Hematopoietic multipotent progenitor cell treated with erythropoietin and hydrocortisone succinate and interleukin-3 and kit ligand, for 17 days (in vitro differentiated cells): ENCODE measurements around the gene ARHGEF4.

Experiments
- DNase-seq: peaks from one replicate; pipeline ENCODE4 v3.0.0-alpha.2; 2015; ENCODE audit warnings: low spot score

The ARHGEF4 gene

GRCh38 chr2:130835766-130836015 lies 1.0 kb upstream of the ARHGEF4 start:
- no peak for DNase-seq

- no peak for DNase-seq
Measured at GRCh38 chr2:130837175-130837810, 579 bp downstream of the ARHGEF4 start.

GRCh38 chr2:130837811-130838565 lies 1.3 kb downstream of the ARHGEF4 start:
- no peak for DNase-seq

DNA sequence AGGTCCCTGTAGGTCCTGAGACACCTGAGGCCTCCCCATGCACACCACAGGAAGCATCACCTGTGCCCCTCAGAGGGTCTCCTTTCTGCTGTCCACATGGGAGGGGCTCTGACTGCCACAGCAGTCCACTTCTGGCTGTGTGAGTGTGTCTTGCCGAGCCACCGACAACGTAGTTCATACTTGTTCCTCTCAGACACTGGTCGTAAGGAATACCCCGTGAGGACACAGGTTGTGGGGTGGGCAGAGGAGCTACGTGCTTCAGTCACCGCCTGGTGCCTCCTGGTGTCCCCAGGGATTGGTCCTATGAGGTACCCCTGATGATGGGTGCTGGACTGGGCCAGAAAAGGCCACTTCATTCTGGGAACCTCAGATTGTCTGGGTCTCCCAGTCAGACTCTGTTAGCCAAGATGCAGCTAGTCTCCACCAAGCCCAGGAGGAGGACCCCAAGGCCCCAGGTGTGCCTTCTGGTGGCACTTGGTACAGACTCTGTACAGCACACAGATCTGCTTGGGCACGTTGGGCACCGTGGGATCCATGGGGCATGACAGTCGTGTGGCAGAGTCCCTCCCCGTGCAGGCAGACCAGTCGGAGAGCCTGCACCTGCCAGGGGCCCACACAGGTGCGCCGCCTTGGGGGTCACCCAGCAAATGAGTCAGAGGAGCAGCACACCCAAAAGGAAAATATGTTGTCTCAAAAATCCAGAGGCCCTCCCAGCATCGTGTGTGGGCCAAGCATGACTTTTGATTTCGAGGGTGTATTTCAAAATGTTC lies 2.5 kb downstream of the ARHGEF4 start:
- DNase-seq = no peak

GRCh38 chr2:130840506-130840905 lies 3.8 kb downstream of the ARHGEF4 start:
- no peak for DNase-seq

DNA sequence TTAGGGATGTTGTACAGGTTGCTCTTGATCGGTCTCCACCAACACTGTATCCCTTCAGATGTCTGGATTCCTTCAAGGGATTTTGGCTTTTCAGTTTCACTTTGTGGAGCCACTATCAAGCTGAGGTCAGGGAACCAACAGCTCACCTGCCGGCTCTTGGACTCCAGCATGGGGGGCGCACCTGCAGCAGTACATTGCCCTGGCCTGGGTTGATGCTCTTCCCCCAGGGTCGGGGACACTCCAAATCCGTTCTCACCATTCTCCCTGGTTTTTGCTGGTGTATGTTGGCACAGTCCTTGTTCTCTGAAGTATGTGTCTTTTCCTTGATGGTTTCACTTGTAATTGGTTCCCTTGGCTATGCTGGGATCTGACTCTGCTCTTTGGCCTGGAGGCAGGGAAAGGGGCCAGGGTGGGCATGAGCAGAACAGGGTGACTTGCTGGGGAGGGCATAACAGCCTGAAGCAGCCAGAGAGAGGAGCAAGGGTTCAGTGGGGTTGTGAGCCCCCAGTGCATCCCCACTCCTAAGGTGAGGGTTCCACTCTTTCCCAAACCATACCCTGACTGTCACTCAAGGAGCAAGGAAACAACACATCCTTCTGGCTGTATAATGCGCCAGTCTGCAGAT lies 5.1 kb downstream of the ARHGEF4 start:
- DNase-seq = no peak

DNA sequence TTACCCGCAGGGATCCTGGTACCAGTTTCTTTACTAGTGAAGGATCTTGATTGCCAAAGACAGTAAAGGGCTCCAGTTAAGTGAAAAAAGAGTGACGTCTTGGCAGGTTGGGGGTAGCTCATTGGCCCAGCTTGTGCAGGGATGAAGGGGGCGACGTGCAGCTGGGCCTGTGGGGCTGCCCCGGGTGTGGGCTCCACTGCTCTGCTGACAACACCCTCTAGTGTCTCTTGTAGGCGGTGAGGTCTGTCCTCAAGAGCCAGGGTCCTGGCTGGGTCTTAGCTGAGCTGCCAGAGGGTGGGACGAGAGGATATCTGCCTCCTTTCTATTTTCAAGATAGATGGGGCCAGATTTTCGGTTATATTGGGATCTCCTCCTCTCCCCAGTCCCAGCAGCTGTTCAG lies 6.1 kb downstream of the ARHGEF4 start:
- no peak for DNase-seq

GRCh38 chr2:130843321-130843985 lies 6.7 kb downstream of the ARHGEF4 start:
- no peak for DNase-seq

GRCh38 chr2:130844161-130844560 lies 7.4 kb downstream of the ARHGEF4 start:
- DNase-seq = no peak

GRCh38 chr2:130845505-130846085 lies 8.9 kb downstream of the ARHGEF4 start:
- DNase-seq = no peak

GRCh38 chr2:130846233-130846632 lies 9.5 kb downstream of the ARHGEF4 start:
- DNase-seq = no peak

GRCh38 chr2:130846686-130847375 lies 10.1 kb downstream of the ARHGEF4 start:
- no peak for DNase-seq

GRCh38 chr2:130847776-130848525 lies 11.2 kb downstream of the ARHGEF4 start:
- no peak for DNase-seq

- no peak for DNase-seq
Measured at GRCh38 chr2:130848526-130849210, 12.0 kb downstream of the ARHGEF4 start.

DNA sequence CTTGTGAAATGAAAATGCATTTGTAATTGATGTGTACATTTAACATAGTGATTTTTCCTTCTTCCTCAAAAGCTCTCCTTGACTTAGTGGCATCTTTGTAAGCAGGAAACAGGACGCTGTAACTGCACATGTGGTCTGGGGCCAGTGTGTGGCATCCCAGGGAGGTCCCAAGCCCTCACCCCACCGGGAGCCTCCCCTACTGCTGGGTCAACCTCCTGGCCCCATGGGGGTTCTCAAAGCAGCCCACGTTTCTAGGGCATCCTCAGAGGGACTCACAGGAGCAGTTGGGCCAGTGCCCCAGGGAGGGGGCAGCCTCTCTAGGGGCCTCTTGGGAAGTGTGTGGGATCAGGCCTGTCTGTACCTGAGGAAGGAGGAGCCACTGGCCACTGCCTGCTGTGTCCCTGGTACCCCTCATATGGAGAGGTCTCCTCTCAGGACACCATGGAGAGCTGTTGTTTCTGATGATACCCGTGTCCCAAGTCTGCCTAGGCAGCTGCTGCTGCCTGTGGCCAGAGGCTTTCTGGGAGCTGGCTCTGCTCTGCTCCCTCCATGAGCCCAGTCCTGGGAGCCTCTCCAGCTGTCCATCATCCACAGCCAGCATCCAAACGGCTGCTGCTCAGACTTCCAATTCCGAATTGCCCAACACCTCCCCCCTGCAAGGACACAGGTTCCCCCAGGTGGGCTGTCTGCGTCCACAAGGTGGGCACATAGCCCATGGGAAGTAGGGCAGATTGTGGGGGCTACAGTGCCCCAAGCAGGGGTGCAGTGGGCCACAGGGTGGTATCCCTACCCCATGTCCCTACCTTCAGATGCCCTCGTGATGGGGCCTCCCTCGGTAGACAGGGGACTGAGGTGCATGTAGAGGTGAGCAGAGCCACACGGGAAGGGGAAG lies 13.4 kb downstream of the ARHGEF4 start:
- DNase-seq = no peak

DNA sequence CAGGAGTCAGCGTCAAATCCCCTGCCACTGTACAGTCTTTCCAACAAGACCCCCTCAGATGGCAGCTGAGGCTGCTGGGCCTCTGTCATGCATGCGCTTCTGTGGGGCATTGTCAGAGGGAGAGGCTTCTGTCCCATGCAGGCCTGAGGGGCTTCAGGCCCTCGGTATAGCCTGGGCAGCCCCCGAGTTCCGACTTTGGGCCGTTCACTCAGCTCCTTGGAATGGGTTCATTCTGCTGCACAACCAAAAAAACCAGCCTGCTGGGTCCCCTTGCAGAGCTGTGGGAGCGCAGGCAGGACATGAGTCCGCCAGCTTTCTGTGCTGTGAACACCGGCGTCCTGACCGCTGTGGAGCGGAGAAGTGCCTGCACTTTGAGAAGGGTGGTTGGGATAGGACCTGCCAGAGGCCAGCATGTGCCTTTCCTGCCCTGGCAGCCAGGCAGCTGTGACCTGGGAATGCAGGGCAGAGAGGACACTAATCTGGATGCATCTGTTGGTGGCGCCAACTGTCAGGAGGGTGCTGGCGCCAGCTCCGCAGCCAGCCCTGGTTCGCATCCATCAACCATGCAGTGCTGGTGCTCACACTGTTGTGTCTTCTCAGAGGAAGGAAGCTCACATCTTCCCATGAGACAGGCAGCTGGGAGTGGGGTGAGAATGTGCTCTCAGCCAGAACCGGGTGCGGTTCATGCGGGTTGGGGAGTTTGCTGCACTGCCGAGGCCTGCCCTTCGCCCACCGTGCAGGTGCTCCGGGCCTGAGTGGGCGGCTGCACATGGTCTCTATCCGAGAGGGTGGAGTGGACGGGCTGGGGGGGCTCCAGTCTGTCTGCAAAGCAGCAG lies 14.3 kb downstream of the ARHGEF4 start:
- no peak for DNase-seq

DNA sequence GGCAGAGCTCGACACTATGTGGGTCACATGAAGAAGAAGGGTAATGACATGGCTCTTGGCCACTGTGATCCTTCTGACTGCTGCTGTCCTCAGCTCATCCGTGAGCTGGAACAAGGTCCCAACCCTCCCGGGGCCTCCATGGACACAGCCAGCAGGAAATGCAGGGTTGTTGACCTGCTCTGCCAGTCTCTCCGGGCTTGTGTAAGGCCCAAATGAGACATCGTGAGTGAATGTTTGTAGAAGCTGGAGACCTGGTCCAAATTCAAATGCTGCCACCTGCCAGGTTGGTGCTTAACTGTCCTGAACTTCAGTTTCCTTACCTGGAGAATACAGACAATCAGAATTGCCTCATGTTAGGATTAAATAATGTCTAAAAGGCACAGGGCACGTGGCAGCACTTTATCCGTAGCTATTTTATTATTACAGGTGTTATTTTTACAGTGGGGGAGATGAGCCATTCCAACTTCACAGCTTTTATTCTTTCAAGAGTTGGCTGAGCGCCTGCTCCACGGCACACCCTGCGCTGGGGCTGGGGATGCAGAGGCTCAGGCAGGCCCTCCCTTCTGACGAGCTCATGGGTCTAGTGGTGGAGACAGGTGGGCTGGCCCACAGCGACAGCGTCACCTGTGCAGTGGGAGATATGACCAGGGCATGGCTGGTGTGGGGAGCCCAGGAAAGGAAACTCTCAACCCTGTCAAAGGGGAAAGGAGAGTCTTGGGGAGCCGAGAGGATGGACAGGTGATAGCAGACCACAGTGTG lies 15.1 kb downstream of the ARHGEF4 start:
- no peak for DNase-seq
